HG03575 (cell line): ENCODE data around the gene SERTAD2.

ENCODE experiments used
- ATAC-seq: cut with Tn5 transposase; IDR thresholded peaks from one replicate; pipeline ENCODE4 v1.9.1; 2021; ENCODE audit not compliant: unreplicated experiment, insufficient number of reproducible peaks, low FRiP score; ENCODE audit errors: extremely low read depth

SERTAD2 gene

GRCh38 chr2:64635976-64636911 lies 17.5 kb downstream of the SERTAD2 start:
- ATAC-seq = no peak

GRCh38 chr2:64634345-64635267 lies 19.1 kb downstream of the SERTAD2 start:
- no peak for ATAC-seq

GRCh38 chr2:64632835-64633819 lies 20.6 kb downstream of the SERTAD2 start:
- ATAC-seq = no peak

- no peak for ATAC-seq
Measured at GRCh38 chr2:64631771-64632170, 21.9 kb downstream of the SERTAD2 start.

- no peak for ATAC-seq
Measured at GRCh38 chr2:64630752-64631151, 23.0 kb downstream of the SERTAD2 start.

GRCh38 chr2:64629875-64630274 lies 23.8 kb downstream of the SERTAD2 start:
- ATAC-seq = no peak

- no peak for ATAC-seq
Measured at GRCh38 chr2:64629329-64629781, 24.4 kb downstream of the SERTAD2 start.

GRCh38 chr2:64627860-64628841 lies 25.6 kb downstream of the SERTAD2 start:
- no peak for ATAC-seq

- ATAC-seq = no peak
Measured at GRCh38 chr2:64626963-64627760, 26.6 kb downstream of the SERTAD2 start.

- ATAC-seq = no peak
Measured at GRCh38 chr2:64626146-64626809, 27.4 kb downstream of the SERTAD2 start.

GRCh38 chr2:64625299-64626145 lies 28.2 kb downstream of the SERTAD2 start:
- ATAC-seq = no peak

GRCh38 chr2:64624862-64625261 lies 28.9 kb downstream of the SERTAD2 start:
- ATAC-seq = no peak

GRCh38 chr2:64624108-64624610 lies 29.6 kb downstream of the SERTAD2 start:
- ATAC-seq = no peak

GRCh38 chr2:64623242-64623850 lies 30.4 kb downstream of the SERTAD2 start:
- ATAC-seq = no peak
